Fibroblast of the aortic adventitia (primary cell): ENCODE measurements around the gene ATXN7L1. TPM values are rescaled to one million over a fixed set of nuclear protein-coding genes. Genes with fewer than 3 reads are reported as not detected.

Experiments used
- DNase-seq: peaks from one replicate; pipeline ENCODE4 v3.0.0-alpha.2; 2010; ENCODE audit warnings: low read depth
- H3K4me3 ChIP-seq: 2 replicates; pipeline ENCODE4 v1.5.1; 2011; ENCODE audit warnings: low read depth, mild to moderate bottlenecking, control low read depth, low read length, moderate library complexity
- CTCF ChIP-seq: IDR thresholded peaks from 2 replicates; pipeline ENCODE4 v1.5.1; 2011; ENCODE audit warnings: mild to moderate bottlenecking, low read length, control low read depth, inconsistent platforms; ENCODE audit not compliant: insufficient read depth
- total RNA-seq: library from RNA; depleted of rRNA; stranded (reverse); fragments of >200 nt; gene quantifications from 2 replicates; pipeline ENCODE4 v1.2.3, GENCODE V29; 2012; ENCODE audit warnings: low replicate concordance

The ATXN7L1 gene
- total RNA-seq, 1 donor, result 13.8 TPM

- DNase-seq, result no peak
- H3K4me3 ChIP-seq, result no peak overlapping the region
- TF ChIP-seq CTCF, result no peak
Measured at GRCh38 chr7:105905910-105906568, 29.6 kb upstream of the ATXN7L1 start.

DNA sequence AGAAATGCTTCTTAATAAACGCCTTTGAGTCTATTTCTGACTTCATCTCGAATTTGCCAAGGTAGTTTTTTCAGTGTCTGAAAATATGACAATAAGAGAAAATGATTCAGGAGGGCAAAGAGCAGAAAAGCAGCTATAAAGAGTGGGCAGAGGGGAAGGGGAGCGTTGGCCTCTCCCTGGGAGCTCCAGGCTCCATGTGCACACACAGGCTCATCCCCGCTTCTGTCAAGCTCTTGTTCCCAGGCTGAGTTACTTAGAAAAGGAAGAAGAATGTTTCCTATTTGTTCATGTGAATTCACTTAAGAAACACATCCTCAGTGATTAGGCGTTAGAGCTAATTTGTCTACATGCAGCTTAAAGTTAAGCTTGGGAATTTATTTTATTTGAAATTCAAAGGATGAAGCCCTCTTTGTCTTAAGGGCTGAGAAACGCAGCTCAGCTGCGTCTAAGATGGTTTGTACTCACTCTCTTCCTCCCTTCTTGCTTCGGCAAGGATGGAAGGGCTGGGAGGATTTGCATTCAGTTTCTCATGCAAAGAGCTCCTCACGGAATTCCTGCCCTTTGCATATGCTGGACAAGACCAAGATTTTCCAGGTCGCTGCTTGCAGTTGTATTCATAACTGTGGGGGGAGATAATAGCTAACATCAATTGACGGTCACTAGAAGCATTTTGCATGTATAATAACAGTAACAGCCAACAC, 29.0 kb upstream of the ATXN7L1 start:
- H3K4me3 ChIP-seq, result no peak overlapping the region
- no peak for DNase-seq
- no peak for TF ChIP-seq CTCF

- TF ChIP-seq CTCF, result no peak
- H3K4me3 ChIP-seq, result no peak overlapping the region
- no peak for DNase-seq
Measured at GRCh38 chr7:105904064-105904463, 27.7 kb upstream of the ATXN7L1 start.

GRCh38 chr7:105902325-105902911, 26.0 kb upstream of the ATXN7L1 start:
- no peak for TF ChIP-seq CTCF
- DNase-seq, result no peak
- no peak overlapping the region for H3K4me3 ChIP-seq

DNA sequence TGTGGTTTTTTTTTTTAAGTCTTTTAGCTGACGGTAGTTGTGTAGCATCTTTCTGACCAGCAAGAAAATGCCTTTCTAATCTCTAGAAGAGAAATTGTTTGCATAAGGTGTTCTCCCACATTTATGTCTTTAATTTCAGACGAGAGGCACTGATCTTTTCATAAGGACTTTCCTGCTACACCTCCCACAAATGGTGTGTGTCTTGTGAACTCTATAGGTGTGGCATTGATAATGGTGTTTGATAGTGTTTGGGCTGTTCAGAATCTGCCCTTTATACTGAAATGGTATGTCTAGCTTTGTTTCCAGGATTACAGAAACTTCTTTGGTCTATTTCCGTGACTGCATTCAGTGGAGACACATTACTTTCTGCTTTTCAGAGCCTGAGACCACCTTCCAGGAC, 21.6 kb upstream of the ATXN7L1 start:
- no peak for DNase-seq
- H3K4me3 ChIP-seq, result no peak overlapping the region
- no peak for TF ChIP-seq CTCF

GRCh38 chr7:105896407-105896911, 20.1 kb upstream of the ATXN7L1 start:
- H3K4me3 ChIP-seq, result no peak overlapping the region
- no peak for TF ChIP-seq CTCF
- no peak for DNase-seq
